ENCODE results near the gene PAK5.

Gene PAK5

GRCh38 chr20:9705722-9706476 is 133.0 kb downstream of the PAK5 start:
- no peak for TF ChIP-seq CTCF (IDR thresholded peaks at IDR 0.05; ENCODE audit: insufficient read depth, missing control alignments)
- no peak for FAIRE-seq
- DNase-seq (ENCODE audit: insufficient read length, low spot score): no peak

GRCh38 chr20:9699181-9699580 is 139.7 kb downstream of the PAK5 start:
- no peak for DNase-seq (ENCODE audit: insufficient read length, low spot score)
- TF ChIP-seq CTCF (IDR thresholded peaks at IDR 0.05; ENCODE audit: insufficient read depth, missing control alignments): no peak
- FAIRE-seq: no peak

- no peak for DNase-seq (ENCODE audit: insufficient read length, low spot score)
- TF ChIP-seq CTCF (IDR thresholded peaks at IDR 0.05; ENCODE audit: insufficient read depth, missing control alignments): no peak
- FAIRE-seq: no peak
Observed at GRCh38 chr20:9689041-9689440, 149.8 kb downstream of the PAK5 start.

- DNase-seq (ENCODE audit: insufficient read length, low spot score): no peak
- TF ChIP-seq CTCF (IDR thresholded peaks at IDR 0.05; ENCODE audit: insufficient read depth, missing control alignments): no peak
- no peak for FAIRE-seq
Observed at GRCh38 chr20:9686866-9687265, 152.0 kb downstream of the PAK5 start.

GRCh38 chr20:9686455-9686854 is 152.4 kb downstream of the PAK5 start:
- FAIRE-seq (no peak), DNase-seq (ENCODE audit: insufficient read length, low spot score) (no peak)
- TF ChIP-seq CTCF (IDR thresholded peaks at IDR 0.05; ENCODE audit: insufficient read depth, missing control alignments): no peak

- FAIRE-seq: no peak
- no peak for TF ChIP-seq CTCF (IDR thresholded peaks at IDR 0.05; ENCODE audit: insufficient read depth, missing control alignments)
- no peak for DNase-seq (ENCODE audit: insufficient read length, low spot score)
Observed at GRCh38 chr20:9686001-9686400, 152.9 kb downstream of the PAK5 start.

- DNase-seq (ENCODE audit: insufficient read length, low spot score) (no peak), FAIRE-seq (no peak)
- no peak for TF ChIP-seq CTCF (IDR thresholded peaks at IDR 0.05; ENCODE audit: insufficient read depth, missing control alignments)
Observed at GRCh38 chr20:9685011-9685410, 153.9 kb downstream of the PAK5 start.
